NK-92 (cell line): ENCODE data around the gene DDX49.
"Not testable (repeated sequence)": the region's sequence is repeated elsewhere in the genome, so short reads cannot be mapped to it uniquely, and the experiment has no call there.

Experiments used
- DNase-seq: peaks from one replicate; lab custom pipeline; 2025; ENCODE audit not compliant: unreplicated experiment; lab: John Stamatoyannopoulos, UW

DDX49 gene

DNA sequence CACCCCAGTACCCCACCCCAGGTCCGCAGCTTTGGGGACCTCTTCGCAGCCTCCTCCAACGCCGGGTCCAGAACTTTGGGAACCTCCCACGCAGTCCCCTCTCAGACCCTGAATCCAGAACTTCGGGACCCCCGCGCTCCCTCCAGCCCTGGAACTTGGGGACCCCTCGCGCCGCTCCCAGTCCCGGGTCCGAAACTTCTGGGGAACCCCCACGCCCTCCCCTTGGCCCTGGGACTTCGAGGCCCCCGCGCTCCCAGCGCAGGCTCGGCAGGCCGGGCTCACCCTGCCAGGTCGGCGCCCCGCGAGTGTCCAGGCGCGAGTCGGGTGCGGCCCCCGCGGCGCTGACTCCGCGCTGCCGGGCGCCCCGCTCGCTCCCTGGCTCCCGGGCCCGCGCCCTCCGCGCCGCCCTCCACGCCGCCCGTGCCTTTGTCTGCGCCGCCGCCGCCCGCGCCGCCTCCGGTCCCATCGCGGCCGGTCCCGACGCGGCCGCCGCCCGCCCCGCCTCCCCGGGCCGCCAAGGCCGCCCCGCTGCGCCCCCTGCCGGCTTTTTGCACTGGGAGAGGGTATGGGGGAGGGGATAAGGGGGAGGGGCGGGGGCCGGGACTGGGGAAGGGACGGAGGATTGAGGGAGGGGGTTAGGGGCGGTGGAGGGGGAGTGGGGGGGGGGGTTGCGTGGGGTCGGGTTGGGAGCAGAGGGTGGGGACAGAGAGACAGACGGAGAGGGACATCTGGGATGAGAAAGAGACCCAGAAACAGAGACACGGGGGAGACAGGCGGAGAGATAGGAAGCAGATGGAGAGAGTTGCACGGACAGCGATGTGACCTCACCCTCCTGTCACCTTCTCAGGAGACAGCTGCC lies 21.5 kb downstream of the DDX49 start, which contains the start of gene HOMER3:
HOMER3 (minus strand) TSS at position 449 of the 859 bp plus-strand sequence. CDS start 2,235 bp downstream, outside the sequence.
- no peak for DNase-seq

DNA sequence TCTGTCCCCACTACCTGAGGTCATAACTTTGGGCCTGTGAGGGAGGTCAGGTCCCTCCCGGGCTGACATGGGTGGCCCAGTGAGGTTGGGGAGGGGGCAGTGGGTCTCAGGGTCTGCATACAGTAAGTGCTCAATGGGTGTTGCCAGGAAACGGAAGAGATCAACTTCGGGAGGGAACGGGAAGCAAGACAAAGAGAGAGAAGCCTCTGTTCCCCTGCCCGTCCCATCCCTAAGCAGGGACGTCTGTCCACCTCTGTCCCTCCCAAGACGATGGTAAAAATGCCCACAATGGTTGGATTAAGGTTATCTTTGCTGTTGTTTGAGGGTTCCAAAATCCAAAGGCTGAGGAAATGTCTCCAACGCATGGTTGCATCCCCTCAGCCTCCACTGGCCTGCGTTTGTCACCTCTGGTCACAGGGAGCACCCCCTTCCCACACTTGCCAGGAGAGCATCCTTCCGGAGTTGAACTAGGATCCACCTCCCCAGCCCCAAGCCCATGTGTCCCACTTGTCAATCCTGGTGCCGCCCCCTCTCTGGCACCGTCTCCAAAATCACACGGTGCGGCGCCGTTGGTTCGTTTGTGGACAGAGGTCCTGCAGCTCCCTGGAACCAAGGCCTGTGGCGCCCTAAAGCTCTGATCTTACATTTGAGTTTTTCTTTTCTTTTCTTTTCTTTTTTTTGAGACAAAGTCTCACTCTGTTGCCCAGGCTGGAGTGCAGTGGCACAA lies 22.3 kb downstream of the DDX49 start:
- DNase-seq, result no peak

DNA sequence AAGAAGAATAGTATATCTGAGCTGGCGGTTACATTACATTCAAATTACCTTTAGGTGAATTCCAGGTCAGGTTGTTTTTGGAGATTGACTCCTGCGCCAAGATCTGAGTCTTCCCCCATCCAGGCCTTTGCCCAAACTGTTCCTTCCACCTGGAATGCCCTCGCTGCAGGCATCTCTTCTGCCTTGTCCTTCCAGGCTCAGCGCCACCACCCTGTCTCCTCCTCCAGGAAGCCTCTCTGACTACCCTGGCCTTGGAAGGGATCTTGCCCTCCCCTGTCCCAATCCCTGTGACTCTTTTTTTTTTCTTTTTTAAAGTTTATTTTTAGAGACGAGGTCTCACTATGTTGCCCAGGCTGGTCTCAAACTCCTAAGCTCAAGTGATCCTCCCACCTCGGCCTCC lies 23.2 kb downstream of the DDX49 start:
- no peak for DNase-seq

DNA sequence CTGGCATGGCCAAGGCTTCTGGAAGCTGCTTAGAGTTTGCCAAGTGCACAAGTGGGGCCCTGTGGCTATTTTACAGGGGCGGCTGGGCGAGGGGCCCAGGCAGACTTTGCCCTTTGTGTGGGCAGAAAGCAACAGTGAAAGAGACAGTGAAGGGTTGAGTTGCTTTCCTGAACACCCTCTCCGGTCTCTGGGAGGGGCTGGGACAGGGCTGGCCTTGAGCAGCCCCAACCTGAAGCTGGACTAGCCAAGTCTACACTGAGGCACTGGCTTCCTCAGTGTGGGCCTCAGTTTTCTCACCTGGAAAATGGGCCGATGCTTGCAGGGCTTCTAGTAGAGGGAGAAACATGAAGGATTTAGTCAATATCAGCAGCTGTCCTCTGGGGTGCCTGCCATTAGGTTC lies 23.9 kb downstream of the DDX49 start:
- no peak for DNase-seq

DNA sequence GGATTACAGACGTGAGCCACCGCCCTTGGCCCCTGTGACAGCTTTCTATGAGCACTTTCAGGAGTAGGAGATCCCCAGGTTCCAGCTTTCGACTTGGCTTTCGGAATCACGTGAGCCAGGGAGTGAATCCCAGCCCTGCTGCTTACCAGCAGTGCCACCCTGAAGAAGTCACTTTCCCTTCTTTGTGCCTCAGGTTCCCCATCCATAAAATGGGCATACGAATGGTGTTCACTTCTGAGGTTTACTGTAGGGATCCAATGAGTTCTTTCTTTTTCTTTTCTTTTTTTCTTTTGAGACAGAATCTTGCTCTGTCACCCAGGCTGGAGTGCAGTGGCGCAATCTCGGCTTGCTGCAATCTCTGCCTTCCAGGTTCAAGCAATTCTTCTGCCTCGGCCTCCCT lies 25.8 kb downstream of the DDX49 start:
- DNase-seq, result no peak

DNA sequence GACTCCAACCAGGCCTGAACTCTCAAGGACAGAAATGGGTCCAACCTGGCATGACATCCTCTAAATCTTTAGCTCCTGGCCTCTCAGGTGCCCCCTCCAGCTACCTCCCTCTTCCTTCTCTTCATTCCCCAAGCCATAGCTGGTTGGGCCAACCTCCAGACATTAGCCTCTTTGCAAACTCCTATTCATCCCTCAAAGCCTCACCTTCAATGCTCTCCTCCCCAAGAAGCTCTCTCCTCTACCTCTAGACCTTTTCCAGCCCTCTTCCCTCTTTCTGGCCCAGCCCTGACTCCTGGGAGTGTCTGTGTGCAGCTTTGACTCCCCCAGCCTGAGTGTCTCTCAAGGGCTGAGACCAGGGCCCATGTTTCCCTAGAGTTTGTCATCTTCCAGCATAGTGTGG lies 26.8 kb downstream of the DDX49 start:
- DNase-seq, result no peak

DNA sequence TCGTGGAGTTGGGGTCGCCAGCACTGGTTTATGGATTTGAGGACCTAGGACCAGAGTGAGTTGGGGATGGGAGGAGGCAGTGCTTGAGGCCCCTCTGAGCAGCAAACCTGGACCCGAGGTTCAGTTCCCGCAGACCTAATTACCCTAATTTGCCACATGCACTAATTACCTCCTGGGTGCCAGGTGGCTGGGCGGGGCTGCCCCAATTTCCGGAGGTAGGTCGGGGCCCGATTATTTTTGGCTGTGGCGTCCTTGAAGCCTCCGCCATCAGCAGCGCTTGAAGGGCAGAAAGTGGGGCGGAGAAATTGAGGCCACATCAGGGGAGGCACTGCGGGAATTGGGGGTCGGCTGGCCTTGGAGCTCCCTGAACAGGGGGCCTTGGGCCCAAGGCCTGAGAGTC lies 27.4 kb downstream of the DDX49 start:
- no peak for DNase-seq

DNA sequence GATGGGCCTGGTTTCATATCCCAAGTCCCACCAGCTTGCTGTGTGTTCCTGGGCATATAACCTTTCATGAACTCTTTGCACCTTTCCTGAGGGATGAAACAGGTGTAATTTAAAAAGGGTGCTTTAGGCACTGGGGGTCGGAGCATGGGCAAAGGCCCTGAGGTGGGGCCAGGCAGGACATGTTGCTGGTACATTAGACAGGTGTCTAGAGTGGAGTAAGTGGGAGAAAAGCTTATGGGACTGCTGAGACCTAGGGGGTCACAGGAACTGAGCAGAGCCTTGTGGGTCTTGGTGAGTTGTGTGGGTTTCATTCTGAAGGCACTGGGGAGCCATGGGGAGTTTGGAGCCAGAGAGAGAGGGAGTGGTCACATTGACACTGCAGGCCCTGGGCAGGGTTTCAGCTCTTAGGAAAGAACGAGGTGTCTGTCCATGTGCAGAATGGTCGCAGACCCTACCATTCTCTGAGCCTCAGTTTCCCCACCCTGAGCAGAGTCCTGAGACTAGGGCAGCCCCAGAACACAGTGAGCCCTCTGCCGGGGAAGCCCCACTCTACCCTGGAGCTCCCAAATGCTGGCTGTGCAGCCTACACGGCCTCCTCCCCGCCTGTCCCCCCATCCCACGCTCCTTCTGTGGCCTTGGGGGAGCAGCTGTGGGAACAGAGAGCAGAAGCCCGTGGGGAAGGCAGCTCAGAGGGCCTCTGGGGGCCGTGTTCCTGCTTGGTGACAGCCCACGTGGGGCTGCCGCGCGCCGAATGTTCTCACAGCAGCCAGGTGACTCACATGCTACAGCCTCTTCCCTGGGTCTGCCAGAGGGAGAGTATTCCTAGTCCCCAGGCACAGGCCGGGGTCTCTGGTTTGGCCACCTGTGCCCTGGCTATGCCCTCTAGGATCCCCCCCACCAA lies 28.8 kb downstream of the DDX49 start:
- DNase-seq, result no peak

DNA sequence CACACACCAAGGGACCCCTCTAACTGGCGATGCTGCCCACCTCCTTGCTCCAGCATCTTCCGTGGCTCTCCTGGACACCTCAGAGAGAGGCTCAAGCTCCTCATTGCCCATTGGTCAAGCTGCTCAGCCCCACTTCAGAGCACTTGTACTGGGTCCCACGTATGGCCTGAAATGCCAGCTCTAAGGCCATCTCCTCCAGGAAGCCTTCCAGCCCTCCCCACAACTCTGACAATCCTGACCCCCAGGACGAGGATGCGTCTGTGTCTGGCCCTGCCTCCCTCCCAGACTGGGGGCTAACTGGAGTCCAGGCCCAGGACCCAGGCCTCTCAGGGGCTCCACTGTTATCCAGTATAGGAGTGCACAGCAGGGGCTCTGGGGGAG lies 29.5 kb downstream of the DDX49 start:
- no peak for DNase-seq

DNA sequence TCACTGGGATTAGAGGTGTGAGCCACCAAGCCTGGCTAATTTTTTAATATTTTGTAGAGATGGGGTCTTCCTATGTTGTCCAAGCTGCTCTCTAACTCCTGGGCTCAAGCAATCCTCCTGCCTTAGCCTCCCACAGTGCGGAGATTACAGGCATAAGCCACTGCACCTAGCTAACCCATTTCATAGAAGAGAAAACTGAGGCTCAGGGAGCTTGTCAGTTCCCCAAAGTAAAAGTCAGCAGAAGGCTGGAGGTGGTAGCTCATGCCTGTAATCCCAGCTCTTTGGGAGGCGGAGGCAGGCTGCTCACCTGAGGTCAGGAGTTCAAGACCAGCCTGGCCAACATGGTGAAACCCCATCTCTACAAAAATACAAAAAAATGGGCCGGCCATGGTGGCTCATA lies 30.3 kb downstream of the DDX49 start:
- no peak for DNase-seq

DNA sequence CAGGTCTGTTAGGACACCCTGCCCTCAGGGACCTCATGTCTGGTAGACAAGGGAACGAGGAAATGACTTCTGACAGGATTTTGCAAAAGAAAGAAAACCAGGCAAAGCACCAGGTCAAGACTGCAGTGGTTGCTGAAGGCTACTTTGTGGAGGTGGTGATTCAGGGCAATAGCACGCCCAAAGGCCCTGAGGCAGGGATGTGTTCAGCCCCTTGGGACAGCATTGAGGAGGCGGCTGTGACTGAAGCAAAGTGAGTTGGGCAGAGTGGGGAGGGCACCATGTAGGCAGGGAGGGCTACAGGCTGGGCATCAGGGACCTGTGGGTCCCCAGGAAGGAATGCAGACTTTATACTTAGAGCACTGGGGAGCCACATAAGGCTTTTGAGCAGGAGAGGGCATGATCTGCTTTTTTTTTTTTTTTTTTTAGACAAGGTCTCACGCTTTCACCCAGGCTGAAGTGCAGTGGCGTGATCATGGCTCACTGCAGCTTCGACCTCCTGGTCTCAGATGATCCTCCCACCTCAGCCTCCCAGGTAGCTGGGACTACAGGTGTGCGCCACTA lies 32.3 kb downstream of the DDX49 start:
- no peak for DNase-seq

DNA sequence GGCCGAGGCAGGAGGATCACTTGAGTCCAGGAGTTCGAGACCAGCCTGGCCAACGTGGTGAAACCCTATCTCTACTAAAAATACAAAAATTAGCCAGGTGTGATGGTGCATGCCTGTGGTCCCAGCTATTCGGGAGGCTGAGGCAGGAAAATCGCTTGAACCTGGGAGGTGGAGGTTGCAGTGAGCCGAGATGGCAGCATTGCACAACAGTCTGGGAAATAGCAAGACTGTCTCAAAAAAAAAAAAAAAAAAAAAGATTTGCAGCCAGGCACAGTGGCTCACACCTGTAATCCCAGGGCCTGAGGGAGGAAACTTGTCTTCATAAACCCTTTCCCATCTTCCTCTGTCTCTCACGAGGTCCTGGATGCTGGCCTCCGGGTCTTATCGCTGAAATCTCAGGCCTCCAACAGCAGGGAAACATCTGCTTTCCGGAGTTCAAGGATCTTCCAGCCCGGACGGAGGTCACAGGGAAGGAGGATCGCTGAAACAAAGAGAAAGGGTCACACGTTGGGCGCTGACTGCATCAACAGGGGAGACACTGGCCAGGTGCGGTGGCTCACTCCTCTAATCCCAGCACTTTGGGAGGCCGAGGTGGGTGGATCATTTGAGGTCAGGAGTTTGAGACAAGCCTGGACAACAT lies 33.0 kb downstream of the DDX49 start:
- DNase-seq, result not testable (repeated sequence)

DNA sequence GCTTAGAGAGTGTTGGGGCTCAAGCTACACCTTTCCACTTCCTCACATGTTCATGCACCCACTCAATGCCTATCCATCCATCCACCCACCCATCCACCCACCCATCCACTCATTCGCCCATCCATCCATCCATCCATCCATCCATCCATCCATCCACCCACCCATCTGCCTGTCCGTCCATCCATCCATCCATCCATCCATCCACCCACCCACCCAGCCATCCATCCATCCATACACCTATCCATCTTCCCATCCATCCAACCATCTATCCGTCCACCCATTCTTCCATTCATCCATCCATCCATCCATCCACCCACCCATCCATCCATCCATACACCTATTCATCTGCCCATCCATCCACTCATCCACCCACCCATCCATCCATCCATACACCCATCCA lies 34.6 kb downstream of the DDX49 start:
- no peak for DNase-seq

DNA sequence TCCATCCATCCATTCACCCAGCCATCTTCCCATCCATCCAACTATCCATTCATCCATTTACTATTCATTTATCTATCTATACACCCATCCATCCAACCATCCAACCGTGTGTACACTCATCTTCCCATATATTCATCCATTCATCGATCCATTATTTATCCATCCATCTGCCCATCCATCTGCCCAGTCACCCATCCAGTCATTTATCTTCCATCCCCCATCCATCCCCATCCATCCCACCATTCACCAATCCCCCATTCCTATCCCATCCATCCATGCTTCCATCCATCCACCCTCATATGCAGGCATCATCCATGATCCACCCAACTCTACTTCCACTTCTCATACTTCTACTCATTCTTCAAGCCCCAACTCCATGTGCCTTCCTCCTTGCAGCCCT lies 35.5 kb downstream of the DDX49 start:
- no peak for DNase-seq

DNA sequence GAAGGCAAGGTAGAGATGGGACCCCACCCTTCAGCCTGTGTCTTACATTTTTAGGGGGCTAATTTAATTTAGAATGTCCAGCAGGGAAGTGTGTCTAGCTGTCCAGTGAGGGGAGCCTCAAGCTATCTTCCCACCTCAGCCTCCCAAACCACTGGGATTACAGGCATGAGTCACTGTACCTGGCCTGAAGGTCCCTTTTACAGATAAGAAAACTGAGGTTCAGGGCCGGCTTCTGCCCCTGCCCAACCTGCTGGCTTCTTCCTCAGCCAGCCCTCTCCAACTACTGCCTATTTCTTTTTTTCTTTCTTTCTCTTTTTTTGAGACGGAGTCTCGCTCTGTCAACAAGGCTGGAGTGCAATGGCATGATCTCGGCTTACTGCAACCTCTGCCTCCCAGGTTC lies 40.9 kb downstream of the DDX49 start:
- no peak for DNase-seq

DNA sequence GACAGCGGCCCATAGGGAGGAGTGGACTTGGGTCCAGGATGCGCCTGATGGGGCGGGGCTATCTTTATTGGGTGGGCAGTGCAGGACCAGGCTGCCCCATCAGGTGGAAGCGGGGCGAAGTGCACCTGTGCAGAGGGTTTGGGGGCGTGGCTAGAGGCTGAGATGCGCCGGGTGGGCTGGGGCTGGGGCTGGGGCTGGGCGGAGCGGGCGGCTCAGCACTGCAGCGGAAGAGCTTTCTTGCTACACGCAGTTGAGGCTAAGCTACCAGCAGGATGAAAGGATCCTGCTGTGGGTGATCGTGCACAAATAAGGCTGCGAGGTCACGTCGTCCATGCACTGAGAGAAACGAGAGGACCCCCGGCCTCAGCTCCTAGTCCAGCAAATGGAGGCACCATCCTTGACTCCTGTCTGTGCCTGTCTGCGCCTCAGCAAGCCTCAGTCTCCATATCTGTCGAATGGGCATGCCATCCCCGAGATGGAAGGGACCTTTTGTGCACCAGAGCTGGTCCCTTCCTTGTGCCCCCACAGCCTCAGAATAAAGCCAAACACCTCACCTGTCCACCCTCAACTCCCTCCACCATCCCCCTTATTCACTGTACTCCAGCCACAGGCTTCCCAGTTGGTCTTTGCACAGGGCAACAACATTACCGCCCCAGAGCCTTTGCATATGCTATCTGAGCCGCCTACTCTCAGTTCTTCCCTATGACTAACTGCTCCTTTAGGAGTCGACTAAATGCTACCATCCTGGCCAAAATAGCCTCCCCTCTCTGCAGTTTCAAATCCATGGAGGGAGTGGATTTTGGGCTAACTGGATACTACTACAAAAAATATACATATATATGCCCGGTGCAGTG lies 42.5 kb downstream of the DDX49 start:
- no peak for DNase-seq

DNA sequence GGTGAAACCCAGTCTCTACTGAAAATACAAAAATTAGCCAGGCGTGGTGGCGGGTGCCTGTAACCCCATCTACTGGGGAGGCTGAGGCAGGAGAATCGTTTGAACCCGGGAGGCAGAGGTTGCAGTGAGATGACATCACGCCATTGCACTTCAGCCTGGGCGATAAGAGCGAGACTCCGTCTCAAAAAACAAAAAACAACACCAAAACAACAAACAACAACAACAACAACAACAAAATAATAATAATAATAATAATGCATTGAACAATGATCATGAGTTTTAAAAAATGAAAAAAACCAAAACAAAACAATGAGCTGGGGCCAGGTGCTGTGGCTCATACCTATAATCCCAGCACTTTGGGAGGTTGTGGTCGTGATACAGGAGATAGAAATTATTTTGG lies 44.6 kb downstream of the DDX49 start:
- DNase-seq, result no peak

DNA sequence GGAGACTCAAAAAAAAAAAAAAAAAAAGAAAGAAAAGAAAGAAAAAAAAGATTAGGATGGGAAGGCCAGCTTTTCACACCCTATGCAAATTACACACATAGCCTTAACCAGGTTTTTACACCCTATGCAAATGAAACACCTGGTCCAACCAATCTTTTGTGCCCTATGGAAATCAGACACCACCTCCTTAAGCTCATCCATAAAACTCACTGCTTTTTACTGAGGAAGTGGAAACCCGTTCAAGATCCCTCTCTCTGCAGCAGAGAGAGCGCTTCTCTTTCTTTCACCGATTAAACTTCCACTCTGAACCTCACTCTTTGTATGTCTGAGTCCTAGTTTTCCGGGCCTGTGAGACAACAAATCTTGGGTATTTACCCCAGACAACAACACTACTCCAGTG lies 46.8 kb downstream of the DDX49 start:
- no peak for DNase-seq

DNA sequence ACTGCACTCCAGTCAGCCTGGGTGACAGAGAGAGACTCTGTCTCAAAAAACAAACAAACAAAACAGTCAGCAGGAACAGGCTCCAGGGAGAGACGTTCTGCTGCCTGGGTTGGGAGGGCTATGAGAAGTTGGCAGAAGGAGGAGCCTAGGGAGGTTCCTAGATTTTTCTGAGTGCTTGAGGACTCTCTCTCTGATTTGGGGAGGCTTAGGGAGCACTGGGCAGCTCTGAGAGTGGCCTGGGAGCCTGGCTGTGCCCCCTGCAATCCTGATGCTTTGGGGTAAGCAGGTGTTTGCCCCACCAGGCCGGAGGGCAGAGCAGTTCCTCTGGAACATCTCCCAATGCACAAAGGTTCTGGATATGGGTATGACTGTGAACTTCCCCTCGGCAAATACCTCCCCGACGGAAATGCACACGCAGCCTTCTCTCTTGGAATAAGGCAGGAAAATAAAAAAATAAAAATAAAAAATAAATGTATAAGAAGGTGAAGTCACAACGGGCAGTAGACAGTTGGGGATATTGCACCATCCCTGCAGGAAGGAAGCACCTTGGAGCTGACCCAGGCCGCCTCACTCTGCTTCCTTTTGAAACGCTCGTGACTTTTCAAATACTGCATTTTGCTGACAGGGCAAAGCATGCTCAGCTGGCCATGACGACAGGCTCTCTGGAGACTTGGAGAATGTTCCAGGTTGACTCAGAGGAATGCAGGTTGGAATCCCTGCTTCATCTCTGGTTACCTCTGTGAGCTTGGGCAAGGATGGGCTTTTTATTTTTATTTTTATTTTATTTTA lies 48.0 kb downstream of the DDX49 start:
- no peak for DNase-seq
